ENCODE measurements around the gene MED17. TPM values are rescaled to one million over a fixed set of nuclear protein-coding genes. Genes with fewer than 3 reads are reported as not detected.
A peak's percentile ranks its signal among the peaks of the same experiment; 100 is the strongest.
"Not testable (repeated sequence)": the region's sequence is repeated elsewhere in the genome, so short reads cannot be mapped to it uniquely, and the experiment has no call there.

MED17 gene
- total and polyA plus RNA-seq, 5 donors: 14.7 to 25.1 (median 20.9) TPM

DNA sequence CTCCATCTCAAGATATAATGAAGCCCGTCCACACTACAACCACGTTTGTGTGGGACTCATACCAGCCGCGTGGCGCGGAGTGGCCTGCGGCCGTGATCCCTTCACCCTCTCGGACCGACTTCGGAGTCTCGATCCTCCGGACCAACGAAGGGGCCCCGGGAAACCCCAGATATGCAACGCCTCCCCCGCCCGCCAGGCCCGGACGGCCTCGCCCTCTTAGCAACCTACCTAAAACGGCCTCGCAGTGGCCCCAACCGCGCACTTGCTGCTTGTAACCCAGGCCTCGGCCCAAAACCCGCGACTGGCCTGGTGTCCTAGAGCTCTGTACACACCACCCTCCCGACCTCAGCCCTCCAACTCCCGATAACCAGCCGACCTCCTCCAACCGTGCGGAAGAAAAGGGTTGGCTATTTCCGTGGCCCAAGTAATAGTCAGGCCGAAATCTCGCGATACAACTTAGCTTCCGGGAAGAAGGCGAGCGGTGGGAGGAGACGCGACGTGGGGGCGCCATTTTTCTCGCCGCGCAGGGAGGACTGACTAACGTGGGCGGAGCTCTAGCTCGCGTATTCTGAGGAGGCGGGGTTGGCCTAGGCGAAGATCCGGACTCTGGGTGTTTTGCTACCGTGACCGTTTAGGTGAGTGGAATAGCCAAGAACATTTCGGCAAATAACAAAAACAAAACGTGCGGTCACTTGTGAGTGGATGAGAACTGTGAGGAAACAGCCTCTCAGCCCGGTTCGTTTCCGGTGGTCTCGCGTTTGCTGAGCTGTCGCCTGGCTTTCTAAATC is 42.8 kb upstream of the MED17 start, which contains the start of the genes C11orf54 and TAF1D:
Gene C11orf54 (plus strand): TSS at position 579 of the 788 bp plus-strand sequence. CDS start 5,722 bp downstream, outside the sequence.
Gene TAF1D (minus strand): TSS at position 402 of the 788 bp plus-strand sequence. CDS start 2,191 bp downstream, outside the sequence.
- H3K9me3 ChIP-seq (ENCODE audit: control insufficient read depth, low read length): no peaks in the 10 kb centered on the region
- intact Hi-C loops (cut with DNase I): loop anchor here in 1 of 4 donors (2.0 kb wide), 1 partner anchor 44 kb away; the partner anchor contains the start of gene MED17
- ATAC-seq: peak; percentile 98
- DNase-seq: peak; percentile 98 to 99 (median 98)
- H3K27ac ChIP-seq (ENCODE audit: low read length): peak within 1 kb of the TSS; percentile 93
- under 1% methylated on average over 65 of the region's 65 CpGs for WGBS
- H3K27me3 ChIP-seq (ENCODE audit: control insufficient read depth, insufficient read depth): no peaks in the 10 kb centered on the region
- peak within 1 kb of the TSS; percentile 65 for H3K4me3 ChIP-seq (ENCODE audit: low read length)
- peaks cover 9% of the 10 kb centered on the region for H3K4me1 ChIP-seq (ENCODE audit: control insufficient read depth, insufficient read depth, low read length)

DNA sequence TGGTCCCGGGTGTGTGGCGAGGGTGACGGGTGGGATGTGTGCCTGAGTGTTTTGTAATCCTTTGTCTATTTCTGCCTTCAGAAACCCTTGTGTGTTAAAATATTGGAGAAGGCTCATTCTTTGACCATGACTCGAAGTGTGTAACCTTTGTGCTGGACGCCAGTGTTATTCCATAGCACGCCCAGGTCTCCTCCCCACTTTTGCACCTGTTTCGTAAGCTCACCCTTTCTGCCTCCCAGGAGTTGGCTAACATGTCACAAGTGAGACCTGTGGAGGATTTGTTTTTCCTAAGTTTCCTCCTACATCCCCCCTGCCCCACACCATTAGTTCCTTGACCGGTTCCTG is 42.2 kb upstream of the MED17 start:
- peak overlapping the region; percentile 93 for H3K27ac ChIP-seq (ENCODE audit: low read length)
- H3K27me3 ChIP-seq (ENCODE audit: control insufficient read depth, insufficient read depth): no peaks in the 10 kb centered on the region
- WGBS: 1% methylated on average over 8 of the region's 8 CpGs
- intact Hi-C loops (cut with DNase I): loop anchor here in 1 of 4 donors (2.0 kb wide), 1 partner anchor 43 kb away; the partner anchor contains the start of gene MED17
- H3K4me1 ChIP-seq (ENCODE audit: control insufficient read depth, insufficient read depth, low read length): peaks cover 9% of the 10 kb centered on the region
- ATAC-seq (peak; percentile 39 to 40), DNase-seq (no peak)
- no peaks in the 10 kb centered on the region for H3K9me3 ChIP-seq (ENCODE audit: control insufficient read depth, low read length)
- H3K4me3 ChIP-seq (ENCODE audit: low read length): peak overlapping the region; percentile 65

DNA sequence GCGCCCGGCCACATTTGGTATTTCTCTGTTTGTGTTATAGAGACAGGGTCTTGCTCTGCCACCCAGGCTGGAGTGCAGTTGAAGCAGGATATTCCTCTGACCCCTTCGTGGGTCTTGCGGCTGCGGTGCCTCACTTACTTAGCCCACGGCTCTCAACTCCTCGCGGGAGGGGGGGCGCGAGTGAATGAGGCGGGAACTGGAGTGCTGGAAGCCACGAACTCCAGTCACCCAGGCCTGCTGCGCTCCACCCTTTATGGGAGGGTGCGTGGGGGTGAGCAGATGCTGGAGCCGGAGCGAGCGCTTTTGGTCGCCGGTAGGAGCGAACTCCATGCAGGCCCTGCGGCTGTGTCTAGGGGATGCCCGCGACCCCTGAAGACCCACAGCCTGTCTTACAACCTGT is 40.8 kb upstream of the MED17 start:
- Histone ChIP-seq H3K27me3 (ENCODE audit: control insufficient read depth, insufficient read depth) (no peaks in the 10 kb centered on the region), H3K27ac (ENCODE audit: low read length) (no peak overlapping the region), H3K4me1 (ENCODE audit: control insufficient read depth, insufficient read depth, low read length) (peaks cover 9% of the 10 kb centered on the region), H3K9me3 (ENCODE audit: control insufficient read depth, low read length) (no peaks in the 10 kb centered on the region), H3K4me3 (ENCODE audit: low read length) (no peak overlapping the region)
- WGBS: 93% methylated on average over 23 of the region's 23 CpGs
- intact Hi-C loops (cut with DNase I): no loop called here
- ATAC-seq (no peak), DNase-seq (peak in 1 of 3 donors; percentile 56)

DNA sequence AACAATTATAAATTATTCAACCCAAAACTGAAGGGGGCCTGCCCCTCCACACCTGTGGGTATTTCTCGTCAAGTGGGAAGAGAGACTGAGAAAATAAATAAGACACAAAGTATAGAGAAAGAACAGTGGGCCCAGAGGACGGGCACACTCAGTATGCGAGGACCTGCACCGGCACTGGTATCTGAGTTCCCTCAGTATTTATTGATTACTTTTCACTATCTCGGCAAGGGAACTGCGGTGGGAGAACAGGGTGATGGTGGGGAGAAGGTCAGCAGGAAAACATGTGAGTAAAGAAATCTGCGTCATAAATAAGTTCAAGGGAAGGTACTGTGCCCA is 39.4 kb upstream of the MED17 start:
- peak overlapping the region; percentile 49 for H3K27ac ChIP-seq (ENCODE audit: low read length)
- no peaks in the 10 kb centered on the region for H3K27me3 ChIP-seq (ENCODE audit: control insufficient read depth, insufficient read depth)
- H3K4me1 ChIP-seq (ENCODE audit: control insufficient read depth, insufficient read depth, low read length): peaks cover 6% of the 10 kb centered on the region
- WGBS: 54% methylated on average over 7 of the region's 7 CpGs
- no peak for ATAC-seq
- H3K9me3 ChIP-seq (ENCODE audit: control insufficient read depth, low read length): no peaks in the 10 kb centered on the region
- no peak overlapping the region for H3K4me3 ChIP-seq (ENCODE audit: low read length)
- intact Hi-C loops (cut with DNase I): no loop called here
- no peak for DNase-seq

GRCh38 chr11:93745005-93745755 is 38.9 kb upstream of the MED17 start:
- H3K4me3 ChIP-seq (ENCODE audit: low read length); DNase-seq; ATAC-seq; H3K9me3 ChIP-seq (ENCODE audit: control insufficient read depth, low read length); H3K27me3 ChIP-seq (ENCODE audit: control insufficient read depth, insufficient read depth); H3K4me1 ChIP-seq (ENCODE audit: control insufficient read depth, insufficient read depth, low read length); intact Hi-C loops (cut with DNase I): not testable (repeated sequence)
- WGBS: 40% methylated on average over 12 of the region's 12 CpGs
- H3K27ac ChIP-seq (ENCODE audit: low read length): peak overlapping the region; percentile 49

GRCh38 chr11:93746101-93746500 is 38.0 kb upstream of the MED17 start:
- Histone ChIP-seq H3K4me3 (ENCODE audit: low read length) (no peak overlapping the region), H3K9me3 (ENCODE audit: control insufficient read depth, low read length) (no peaks in the 10 kb centered on the region), H3K27me3 (ENCODE audit: control insufficient read depth, insufficient read depth) (no peaks in the 10 kb centered on the region), H3K4me1 (ENCODE audit: control insufficient read depth, insufficient read depth, low read length) (peaks cover 2% of the 10 kb centered on the region), H3K27ac (ENCODE audit: low read length) (no peak overlapping the region)
- 56% methylated on average over 2 of the region's 2 CpGs for WGBS
- ATAC-seq (no peak), DNase-seq (no peak)
- intact Hi-C loops (cut with DNase I): no loop called here

DNA sequence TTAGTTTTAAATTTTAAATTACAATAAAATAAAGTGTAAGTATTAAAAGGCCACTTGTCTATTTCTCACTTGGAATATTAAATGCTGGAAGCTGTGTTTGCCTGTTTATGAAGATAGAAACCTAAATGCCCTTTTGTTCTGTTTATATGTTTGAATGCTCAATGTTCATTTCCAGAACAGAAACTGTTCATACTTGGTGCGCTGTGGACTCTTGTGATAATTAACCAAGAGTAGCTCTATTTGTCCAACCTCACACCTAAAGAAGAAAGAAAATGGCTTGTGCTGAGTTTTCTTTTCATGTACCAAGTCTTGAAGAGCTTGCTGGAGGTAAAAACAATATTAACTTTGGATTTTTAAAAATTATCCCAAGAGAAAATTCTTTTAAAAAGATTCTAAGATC is 37.0 kb upstream of the MED17 start:
- H3K4me3 ChIP-seq (ENCODE audit: low read length): no peak overlapping the region
- 93% methylated on average over 1 of the region's 1 CpG for WGBS
- peaks cover 2% of the 10 kb centered on the region for H3K4me1 ChIP-seq (ENCODE audit: control insufficient read depth, insufficient read depth, low read length)
- H3K9me3 ChIP-seq (ENCODE audit: control insufficient read depth, low read length): no peaks in the 10 kb centered on the region
- intact Hi-C loops (cut with DNase I): no loop called here
- ATAC-seq (no peak), DNase-seq (no peak)
- H3K27me3 ChIP-seq (ENCODE audit: control insufficient read depth, insufficient read depth): no peaks in the 10 kb centered on the region
- no peak overlapping the region for H3K27ac ChIP-seq (ENCODE audit: low read length)

- no peak overlapping the region for H3K4me3 ChIP-seq (ENCODE audit: low read length)
- H3K9me3 ChIP-seq (ENCODE audit: control insufficient read depth, low read length): no peaks in the 10 kb centered on the region
- H3K27me3 ChIP-seq (ENCODE audit: control insufficient read depth, insufficient read depth): no peaks in the 10 kb centered on the region
- DNase-seq: no peak
- H3K4me1 ChIP-seq (ENCODE audit: control insufficient read depth, insufficient read depth, low read length): no peaks in the 10 kb centered on the region
- ATAC-seq: no peak
- no peak overlapping the region for H3K27ac ChIP-seq (ENCODE audit: low read length)
- WGBS: 71% methylated on average over 1 of the region's 1 CpG
- intact Hi-C loops (cut with DNase I): no loop called here
Observed at GRCh38 chr11:93751001-93751400, 33.1 kb upstream of the MED17 start.

- H3K4me1 ChIP-seq (ENCODE audit: control insufficient read depth, insufficient read depth, low read length): no peaks in the 10 kb centered on the region
- no peak for DNase-seq
- no peak for ATAC-seq
- 94% methylated on average over 2 of the region's 2 CpGs for WGBS
- no peak overlapping the region for H3K4me3 ChIP-seq (ENCODE audit: low read length)
- no peaks in the 10 kb centered on the region for H3K9me3 ChIP-seq (ENCODE audit: control insufficient read depth, low read length)
- intact Hi-C loops (cut with DNase I): no loop called here
- H3K27ac ChIP-seq (ENCODE audit: low read length): no peak overlapping the region
- H3K27me3 ChIP-seq (ENCODE audit: control insufficient read depth, insufficient read depth): no peaks in the 10 kb centered on the region
Observed at GRCh38 chr11:93753241-93753640, 30.8 kb upstream of the MED17 start.

- WGBS: 65% methylated on average over 3 of the region's 3 CpGs
- Histone ChIP-seq H3K27ac (ENCODE audit: low read length) (no peak overlapping the region), H3K4me1 (ENCODE audit: control insufficient read depth, insufficient read depth, low read length) (no peaks in the 10 kb centered on the region), H3K4me3 (ENCODE audit: low read length) (no peak overlapping the region), H3K9me3 (ENCODE audit: control insufficient read depth, low read length) (no peaks in the 10 kb centered on the region), H3K27me3 (ENCODE audit: control insufficient read depth, insufficient read depth) (no peaks in the 10 kb centered on the region)
- no peak for DNase-seq
- intact Hi-C loops (cut with DNase I): no loop called here
- no peak for ATAC-seq
Observed at GRCh38 chr11:93756748-93757147, 27.3 kb upstream of the MED17 start.

GRCh38 chr11:93757301-93757700 is 26.8 kb upstream of the MED17 start:
- WGBS: 89% methylated on average over 3 of the region's 3 CpGs

More at GRCh38 chr11:93757301-93757700, 26.8 kb upstream of the MED17 start:
- H3K27ac ChIP-seq (ENCODE audit: low read length): no peak overlapping the region
- no peak overlapping the region for H3K4me3 ChIP-seq (ENCODE audit: low read length)
- H3K27me3 ChIP-seq (ENCODE audit: control insufficient read depth, insufficient read depth): no peaks in the 10 kb centered on the region
- no peak for ATAC-seq
- no peak for DNase-seq
- intact Hi-C loops (cut with DNase I): no loop called here
- H3K4me1 ChIP-seq (ENCODE audit: control insufficient read depth, insufficient read depth, low read length): no peaks in the 10 kb centered on the region
- H3K9me3 ChIP-seq (ENCODE audit: control insufficient read depth, low read length): no peaks in the 10 kb centered on the region
